MM.1S (cell line): ENCODE results near the gene MYO9A.

ENCODE experiments used
- DNase-seq: peaks from one replicate; pipeline ENCODE4 v3.0.0-alpha.2; 2015
- H2AFZ ChIP-seq: fragments of 300-600 bp; sonication (generic); 2 replicates; pipeline ENCODE4 v1.6.0; 2016; ENCODE audit warnings: antibody characterized with exemption, low read length
- H3F3A ChIP-seq: fragments of 300-600 bp; sonication (generic); 2 replicates; pipeline ENCODE4 v1.6.1; 2016; ENCODE audit warnings: mild to moderate bottlenecking, antibody characterized with exemption, low read length, moderate library complexity, mixed read lengths; ENCODE audit not compliant: insufficient read depth
- H3K27ac ChIP-seq: fragments of 300-600 bp; sonication (generic); 2 replicates; pipeline ENCODE4 v1.5.1; 2016; ENCODE audit warnings: mild to moderate bottlenecking, low read length
- H3K27me3 ChIP-seq: fragments of 300-600 bp; sonication (generic); replicated peaks from 2 replicates; pipeline ENCODE4 v1.6.0; 2016; ENCODE audit warnings: low read length; ENCODE audit not compliant: insufficient read depth
- H3K36me3 ChIP-seq: fragments of 300-600 bp; sonication (generic); replicated peaks from 2 replicates; pipeline ENCODE4 v1.6.1; 2016; ENCODE audit warnings: mild to moderate bottlenecking, low read length, mixed read lengths; ENCODE audit not compliant: insufficient read depth
- H3K4me1 ChIP-seq: fragments of 300-600 bp; sonication (generic); 2 replicates; pipeline ENCODE4 v1.6.1; 2016; ENCODE audit warnings: low read length, mixed read lengths
- H3K4me2 ChIP-seq: fragments of 300-600 bp; sonication (generic); 2 replicates; pipeline ENCODE4 v1.6.0; 2016; ENCODE audit warnings: low read depth, low read length
- H3K4me3 ChIP-seq: fragments of 300-600 bp; sonication (generic); 2 replicates; pipeline ENCODE4 v1.5.1; 2016; ENCODE audit warnings: low read length, mixed read lengths
- H3K79me2 ChIP-seq: fragments of 300-600 bp; sonication (generic); 2 replicates; pipeline ENCODE4 v1.6.1; 2016; ENCODE audit warnings: mixed run types, low read length, mixed read lengths
- H3K9ac ChIP-seq: fragments of 300-600 bp; sonication (generic); 2 replicates; pipeline ENCODE4 v1.6.1; 2016; ENCODE audit warnings: low read length, mixed read lengths
- H3K9me2 ChIP-seq: fragments of 300-600 bp; sonication (generic); replicated peaks from 2 replicates; pipeline ENCODE4 v1.6.1; 2016; ENCODE audit warnings: mild to moderate bottlenecking, low read length, mixed read lengths; ENCODE audit not compliant: insufficient read depth
- H3K9me3 ChIP-seq: fragments of 300-600 bp; sonication (generic); replicated peaks from 2 replicates; pipeline ENCODE4 v1.6.1; 2016; ENCODE audit warnings: mild to moderate bottlenecking, low read length, mixed read lengths; ENCODE audit not compliant: insufficient read depth
- H4K20me1 ChIP-seq: fragments of 300-600 bp; sonication (generic); 2 replicates; pipeline ENCODE4 v1.6.1; 2016; ENCODE audit warnings: mild to moderate bottlenecking, low read length, moderate library complexity, mixed read lengths; ENCODE audit not compliant: insufficient read depth
- EZH2 ChIP-seq: fragments of 300-600 bp; sonication (generic); optimal IDR thresholded peaks from 2 replicates; pipeline ENCODE3; 2017; ENCODE audit warnings: low read depth, mild to moderate bottlenecking, antibody characterized with exemption, low read length, mixed read lengths
- EZH2phosphoT487 ChIP-seq: fragments of 300-600 bp; sonication (generic); IDR thresholded peaks from 2 replicates; pipeline ENCODE4 v1.6.1; 2018; ENCODE audit warnings: antibody characterized with exemption, low read length
- TF ChIP-seq, protein P1 (sequence below): fragments of 300-600 bp; sonication (generic); IDR thresholded peaks from 2 replicates; pipeline ENCODE4 v1.5.1; 2016; ENCODE audit warnings: antibody characterized with exemption, low read length, mixed read lengths

Gene MYO9A

DNA sequence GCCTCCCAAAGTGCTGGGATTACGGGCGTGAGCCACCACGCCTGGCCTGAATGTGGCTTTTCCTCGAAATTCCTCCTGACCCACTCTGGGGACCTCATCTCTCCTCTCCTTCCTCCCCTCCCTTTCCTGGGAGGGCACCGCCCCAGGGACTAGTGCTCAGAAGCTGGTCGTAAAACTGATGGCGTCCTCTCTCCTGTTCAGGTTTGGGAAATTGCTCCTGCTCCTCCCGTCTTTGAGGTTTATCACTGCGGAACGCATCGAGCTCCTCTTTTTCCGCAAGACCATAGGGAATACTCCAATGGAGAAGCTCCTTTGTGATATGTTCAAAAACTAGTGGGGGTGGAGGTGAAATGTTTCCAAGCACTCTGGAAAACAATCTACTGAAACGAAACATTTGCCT lies 300.6 kb downstream of the MYO9A start:
- TF ChIP-seq EZH2phosphoT487 (no peak), EZH2 (no peak)
- TF ChIP-seq, protein P1, sequence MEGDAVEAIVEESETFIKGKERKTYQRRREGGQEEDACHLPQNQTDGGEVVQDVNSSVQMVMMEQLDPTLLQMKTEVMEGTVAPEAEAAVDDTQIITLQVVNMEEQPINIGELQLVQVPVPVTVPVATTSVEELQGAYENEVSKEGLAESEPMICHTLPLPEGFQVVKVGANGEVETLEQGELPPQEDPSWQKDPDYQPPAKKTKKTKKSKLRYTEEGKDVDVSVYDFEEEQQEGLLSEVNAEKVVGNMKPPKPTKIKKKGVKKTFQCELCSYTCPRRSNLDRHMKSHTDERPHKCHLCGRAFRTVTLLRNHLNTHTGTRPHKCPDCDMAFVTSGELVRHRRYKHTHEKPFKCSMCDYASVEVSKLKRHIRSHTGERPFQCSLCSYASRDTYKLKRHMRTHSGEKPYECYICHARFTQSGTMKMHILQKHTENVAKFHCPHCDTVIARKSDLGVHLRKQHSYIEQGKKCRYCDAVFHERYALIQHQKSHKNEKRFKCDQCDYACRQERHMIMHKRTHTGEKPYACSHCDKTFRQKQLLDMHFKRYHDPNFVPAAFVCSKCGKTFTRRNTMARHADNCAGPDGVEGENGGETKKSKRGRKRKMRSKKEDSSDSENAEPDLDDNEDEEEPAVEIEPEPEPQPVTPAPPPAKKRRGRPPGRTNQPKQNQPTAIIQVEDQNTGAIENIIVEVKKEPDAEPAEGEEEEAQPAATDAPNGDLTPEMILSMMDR = no peak
- no peaks in the 10 kb centered on the region for H3K4me1 ChIP-seq
- no peaks in the 10 kb centered on the region for H3K36me3 ChIP-seq
- H4K20me1 ChIP-seq = no peaks in the 10 kb centered on the region
- H3K27me3 ChIP-seq = no peaks in the 10 kb centered on the region
- H3K9me2 ChIP-seq = no peaks in the 10 kb centered on the region
- H3K9ac ChIP-seq = no peak overlapping the region
- no peaks in the 10 kb centered on the region for H3K9me3 ChIP-seq
- H3F3A ChIP-seq = no peaks in the 10 kb centered on the region
- no peaks in the 10 kb centered on the region for H3K79me2 ChIP-seq
- no peak overlapping the region for H2AFZ ChIP-seq
- no peak overlapping the region for H3K4me2 ChIP-seq
- no peak for DNase-seq
- no peak overlapping the region for H3K4me3 ChIP-seq
- no peak overlapping the region for H3K27ac ChIP-seq

DNA sequence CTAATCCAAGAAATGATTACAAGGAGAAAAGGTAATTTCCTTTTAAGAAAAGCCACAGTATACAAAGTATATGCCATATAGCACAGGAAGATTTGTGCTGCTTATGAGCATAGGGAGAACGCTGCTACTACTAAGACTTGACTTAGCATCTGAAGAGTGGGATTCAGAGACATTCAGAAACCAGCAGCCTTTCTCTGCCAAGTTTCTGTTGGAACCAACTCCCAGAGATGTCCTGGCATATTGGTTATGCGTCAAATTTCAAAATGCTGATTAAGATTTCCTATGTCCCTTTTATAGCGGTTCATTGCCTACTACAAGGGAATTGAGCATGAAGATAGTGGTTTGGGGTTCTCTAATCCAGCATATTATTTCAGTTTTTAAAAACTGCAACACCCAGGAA lies 302.6 kb downstream of the MYO9A start:
- H3K4me3 ChIP-seq = no peak overlapping the region
- no peaks in the 10 kb centered on the region for H3K27me3 ChIP-seq
- TF ChIP-seq, protein P1 = no peak
- TF ChIP-seq EZH2 = no peak
- no peak for TF ChIP-seq EZH2phosphoT487
- H3K36me3 ChIP-seq = no peaks in the 10 kb centered on the region
- no peak overlapping the region for H3K9ac ChIP-seq
- H2AFZ ChIP-seq = no peak overlapping the region
- no peak overlapping the region for H3K4me2 ChIP-seq
- no peak overlapping the region for H3K27ac ChIP-seq
- no peaks in the 10 kb centered on the region for H3K79me2 ChIP-seq
- H3F3A ChIP-seq = no peaks in the 10 kb centered on the region
- H3K9me2 ChIP-seq = no peaks in the 10 kb centered on the region
- no peaks in the 10 kb centered on the region for H3K4me1 ChIP-seq
- H4K20me1 ChIP-seq = no peaks in the 10 kb centered on the region
- no peak for DNase-seq
- no peaks in the 10 kb centered on the region for H3K9me3 ChIP-seq

DNA sequence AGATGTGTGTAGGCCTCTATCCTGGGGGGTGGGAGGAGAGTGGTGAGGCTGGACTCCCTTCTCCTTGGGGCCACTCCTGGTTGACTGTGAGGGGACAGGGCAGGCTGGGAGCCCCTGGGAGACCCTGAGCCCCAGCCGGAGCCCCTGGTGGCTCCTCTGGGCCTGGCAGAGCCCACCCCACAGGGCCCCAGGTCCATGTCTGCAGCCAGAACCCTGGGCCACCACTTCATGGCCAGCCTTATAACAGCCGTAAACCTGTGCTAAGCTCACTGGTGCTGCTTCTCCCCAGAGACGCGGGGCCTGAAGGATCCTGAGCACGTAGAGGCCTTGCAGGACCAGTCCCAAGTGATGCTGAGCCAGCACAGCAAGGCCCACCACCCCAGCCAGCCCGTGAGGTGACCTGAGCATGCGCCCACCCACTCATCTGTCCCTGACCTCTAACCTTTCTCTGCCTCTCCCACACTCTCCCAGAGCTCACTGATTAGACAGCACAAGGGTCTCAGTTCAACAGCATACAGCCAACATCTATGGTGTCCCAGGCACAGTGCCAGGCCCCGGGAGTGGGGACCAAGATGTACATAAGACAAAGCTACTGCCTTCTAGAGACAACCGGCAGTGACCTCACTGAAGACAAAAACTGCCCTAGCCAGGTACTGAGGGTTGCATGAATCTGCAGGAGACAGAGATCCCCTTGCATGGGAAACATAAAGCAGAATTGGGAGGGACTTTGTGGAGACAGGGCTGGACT lies 304.1 kb downstream of the MYO9A start:
- Histone ChIP-seq H2AFZ (no peak overlapping the region), H3K4me1 (no peaks in the 10 kb centered on the region), H3K4me3 (no peak overlapping the region), H3K4me2 (no peak overlapping the region), H3K36me3 (no peaks in the 10 kb centered on the region), H4K20me1 (no peaks in the 10 kb centered on the region), H3K9me2 (no peaks in the 10 kb centered on the region), H3K9ac (no peak overlapping the region), H3K79me2 (no peaks in the 10 kb centered on the region), H3K27me3 (no peaks in the 10 kb centered on the region), H3K9me3 (no peaks in the 10 kb centered on the region), H3K27ac (no peak overlapping the region), H3F3A (no peaks in the 10 kb centered on the region)
- TF ChIP-seq, protein P1 = no peak
- TF ChIP-seq EZH2 (no peak), EZH2phosphoT487 (no peak)
- DNase-seq = no peak
